Measurements from ENCODE around the gene CHRD.
"Not testable (repeated sequence)": the region's sequence is repeated elsewhere in the genome, so short reads cannot be mapped to it uniquely, and the experiment has no call there.

CHRD gene

GRCh38 chr3:184428561-184429175 is 48.8 kb downstream of the CHRD start:
- no peak for DNase-seq

DNA sequence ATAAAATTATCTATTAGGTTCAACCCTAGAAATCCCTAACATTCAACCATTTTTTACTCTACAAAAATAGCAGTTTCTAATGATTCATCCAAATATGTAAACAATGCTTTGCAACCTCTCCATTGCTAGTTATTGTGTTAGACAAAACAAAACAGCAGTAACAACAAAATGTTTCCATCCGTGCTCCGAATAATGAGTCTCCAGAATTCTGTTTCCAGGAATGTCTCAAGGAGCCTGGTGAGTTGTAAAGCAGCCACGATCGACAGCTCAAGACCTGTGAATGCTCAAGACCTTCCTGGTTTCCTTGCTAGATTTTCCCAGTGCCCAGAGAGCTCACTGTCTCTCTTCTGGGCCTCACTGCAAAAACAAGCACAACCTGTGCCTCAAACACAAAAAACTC is 49.9 kb downstream of the CHRD start:
- no peak for DNase-seq

DNA sequence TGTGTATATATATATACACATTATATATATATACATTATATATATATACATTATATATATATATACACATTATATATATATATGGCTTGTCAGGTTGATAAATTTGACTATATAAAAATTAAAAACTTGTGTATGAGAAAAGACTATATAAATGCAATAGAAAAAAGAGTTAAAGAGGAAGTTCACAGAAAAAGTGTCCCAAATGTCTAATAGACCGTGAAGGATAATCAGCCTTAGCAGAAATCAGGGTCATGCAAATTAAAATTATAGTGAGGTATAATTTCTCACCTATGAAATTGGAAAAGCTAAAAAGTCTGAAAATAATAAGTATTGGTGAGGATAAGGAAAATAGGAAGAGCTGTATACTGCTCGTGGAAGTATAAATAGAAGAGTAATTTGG is 51.1 kb downstream of the CHRD start:
- DNase-seq, result no peak

- not testable (repeated sequence) for DNase-seq
Measured at GRCh38 chr3:184433178-184433577, 53.3 kb downstream of the CHRD start.

DNA sequence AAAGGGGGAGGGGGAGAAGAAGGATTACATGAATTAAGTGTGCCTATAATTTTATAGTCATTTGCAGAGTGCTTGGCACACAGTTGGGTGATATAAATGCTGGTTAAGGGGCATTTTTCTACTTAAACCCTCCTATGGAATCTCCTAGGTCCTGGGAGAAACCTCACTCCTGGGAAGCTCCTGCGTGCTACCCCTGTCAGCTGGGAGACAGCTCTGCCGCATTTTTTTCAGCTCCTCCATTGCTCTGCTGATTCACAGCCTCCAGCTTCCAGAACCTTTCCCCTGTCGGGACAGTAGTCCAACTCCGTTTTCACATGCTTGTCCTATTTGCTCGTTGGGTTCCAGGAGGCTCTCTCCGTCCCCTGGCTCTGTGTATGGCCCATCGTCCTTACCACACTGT is 59.2 kb downstream of the CHRD start:
- DNase-seq, result no peak

Data from NCI-H2081 treated with DMSO at 0.1 percent for 48 hours (cell line).